Activated CD4-positive, alpha-beta T cell treated with anti-CD3 and anti-CD28 coated beads for 4 hours (primary cell): Measurements from ENCODE around the gene LTC4S.
A peak's percentile ranks its signal among the peaks of the same experiment; 100 is the strongest.
"Not testable (repeated sequence)": the region's sequence is repeated elsewhere in the genome, so short reads cannot be mapped to it uniquely, and the experiment has no call there.

ENCODE experiments used
- DNase-seq, 2 donors: peaks; one replicate each; pipeline ENCODE4 v3.0.0-alpha.2; 2020

The LTC4S gene, protein sequence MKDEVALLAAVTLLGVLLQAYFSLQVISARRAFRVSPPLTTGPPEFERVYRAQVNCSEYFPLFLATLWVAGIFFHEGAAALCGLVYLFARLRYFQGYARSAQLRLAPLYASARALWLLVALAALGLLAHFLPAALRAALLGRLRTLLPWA

DNA sequence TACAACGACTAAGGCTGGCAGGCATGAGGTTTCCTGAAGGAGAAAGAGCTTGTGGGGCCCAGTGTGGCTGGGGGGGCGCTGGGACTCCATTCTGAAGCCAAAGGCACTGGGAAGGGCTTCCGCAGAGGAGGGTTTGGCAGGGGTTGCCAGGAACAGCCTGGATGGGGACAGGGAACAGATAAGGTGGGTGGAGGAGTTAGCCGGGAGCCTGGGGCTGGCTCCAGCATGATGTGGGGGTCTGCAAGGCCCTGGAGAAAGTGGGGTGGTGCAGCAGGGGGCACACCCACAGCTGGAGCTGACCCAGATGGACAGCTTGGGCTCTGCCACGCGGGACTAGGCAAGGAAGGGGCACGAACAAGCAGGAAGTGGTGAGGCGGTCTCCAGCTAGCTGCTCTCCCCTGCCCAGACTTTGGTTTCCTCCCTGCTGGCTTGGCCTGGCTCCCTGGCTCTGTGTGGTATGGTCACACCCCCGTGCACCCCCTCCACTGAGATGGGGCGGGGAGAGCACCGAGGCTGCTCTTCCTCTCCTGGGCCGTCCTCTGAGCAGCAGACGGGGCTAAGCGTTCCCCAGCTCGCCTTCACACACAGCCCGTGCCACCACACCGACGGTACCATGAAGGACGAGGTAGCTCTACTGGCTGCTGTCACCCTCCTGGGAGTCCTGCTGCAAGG, at the start of gene LTC4S:
LTC4S (plus strand) TSS at position 519 of the 672 bp plus-strand sequence; CDS start at position 614, 95 bp downstream.
- DNase-seq: peak in 1 of 2 donors; percentile 36

DNA sequence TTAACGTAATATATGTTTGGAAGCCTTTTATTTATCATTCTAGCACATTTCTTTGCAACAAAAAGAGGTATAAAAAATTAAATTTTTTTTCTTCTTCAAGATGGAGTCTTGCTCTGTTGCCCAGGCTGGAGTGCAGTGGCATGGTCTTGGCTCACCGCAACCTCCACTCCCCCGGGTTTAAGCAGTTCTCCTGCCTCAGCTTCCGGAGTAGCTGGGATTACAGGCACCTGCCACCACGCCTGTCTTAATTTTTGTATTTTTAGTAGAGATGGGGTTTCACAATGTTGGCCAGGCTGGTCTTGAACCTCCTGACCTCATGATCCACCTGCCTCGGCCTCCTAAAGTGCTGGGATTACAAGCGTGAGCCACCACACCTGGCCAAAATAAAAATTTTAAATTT, 49.7 kb upstream of the LTC4S start:
- DNase-seq: not testable (repeated sequence)

DNA sequence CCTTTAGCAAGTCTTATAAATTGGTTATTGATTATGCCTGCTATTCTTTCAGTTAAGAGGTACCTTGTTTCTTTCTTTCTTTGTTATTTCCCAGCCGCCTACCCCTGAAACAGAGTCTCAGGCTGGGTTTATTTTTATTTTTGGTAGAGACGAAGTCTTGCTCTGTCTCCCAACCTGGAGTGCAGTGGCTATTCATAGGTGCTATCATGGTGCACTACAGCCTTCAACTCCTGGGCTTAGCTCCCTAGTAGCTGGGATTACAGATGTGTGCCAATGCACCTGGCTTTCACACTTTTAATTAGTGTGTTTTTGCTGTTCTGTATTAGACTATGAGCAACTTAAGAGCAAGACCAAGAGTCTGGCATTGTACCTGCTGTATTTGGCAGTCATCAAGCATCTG, 46.9 kb upstream of the LTC4S start:
- no peak for DNase-seq

DNA sequence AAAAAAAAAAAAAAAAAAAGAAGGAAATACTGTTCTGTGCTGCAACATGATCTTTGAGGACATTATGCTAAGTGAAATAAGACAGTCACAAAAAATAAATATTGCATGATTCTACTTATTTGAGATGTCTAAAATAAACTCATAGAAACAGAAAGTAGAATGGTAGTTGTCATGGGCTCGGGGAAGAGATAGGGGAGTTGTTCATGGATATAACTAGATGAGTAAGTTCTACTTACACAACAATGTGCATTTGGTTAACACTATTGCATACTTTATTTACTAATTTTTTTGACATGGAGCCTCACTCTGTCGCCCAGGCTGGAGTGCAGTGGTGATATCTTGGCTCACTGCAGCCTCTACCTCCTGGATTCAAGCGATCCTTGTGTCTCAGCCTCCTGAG, 46.0 kb upstream of the LTC4S start:
- no peak for DNase-seq

DNA sequence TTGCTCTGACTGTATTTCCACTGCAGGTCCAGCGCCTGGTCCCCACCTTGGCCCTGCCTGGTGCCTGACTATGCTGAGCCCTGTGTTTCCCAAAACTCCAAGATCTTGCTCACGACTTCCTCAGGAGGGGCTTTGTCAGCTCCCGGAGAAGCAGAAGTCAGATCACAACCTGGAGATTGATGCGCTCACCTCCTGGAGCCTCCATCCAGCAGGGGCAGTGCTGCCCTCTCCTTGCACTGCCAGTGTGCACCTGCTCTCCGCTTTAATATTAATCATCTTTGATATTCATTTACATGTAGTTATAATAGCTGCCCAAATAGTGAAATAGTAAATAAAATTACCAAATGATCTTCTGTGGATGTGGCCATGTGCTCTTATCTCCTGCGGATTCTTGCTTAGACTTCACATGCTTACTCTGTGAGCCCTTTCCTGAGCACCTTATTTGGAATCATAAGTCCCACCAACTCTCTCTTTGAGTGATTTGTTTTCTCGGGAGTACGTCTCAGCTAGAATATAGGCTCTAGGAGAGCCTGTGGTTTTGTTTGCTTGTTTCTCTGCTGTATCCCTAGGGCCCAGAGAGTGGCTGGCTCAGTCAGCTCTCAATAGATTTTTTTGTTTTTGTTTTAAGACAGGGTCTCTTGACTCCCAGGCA, 43.8 kb upstream of the LTC4S start:
- no peak for DNase-seq

DNA sequence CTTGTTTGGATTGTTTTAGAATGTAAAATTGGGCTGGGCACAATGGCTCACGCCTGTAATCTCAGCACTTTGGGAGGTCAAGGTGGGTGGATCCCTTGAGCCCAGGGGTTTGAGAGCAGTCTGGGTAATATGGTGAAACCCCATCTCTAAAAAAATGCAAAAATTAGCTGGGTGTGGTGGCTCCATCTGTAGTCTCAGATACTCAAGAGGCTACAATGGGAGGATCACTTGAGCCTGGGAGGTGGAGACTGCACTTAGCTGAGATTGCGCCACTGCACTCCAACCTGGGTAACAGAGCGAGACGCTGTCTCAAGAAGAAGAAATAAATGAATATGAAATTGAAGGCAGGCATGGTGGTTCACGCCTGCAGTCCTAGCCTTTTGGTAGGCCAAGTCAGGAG, 39.8 kb upstream of the LTC4S start:
- no peak for DNase-seq

DNA sequence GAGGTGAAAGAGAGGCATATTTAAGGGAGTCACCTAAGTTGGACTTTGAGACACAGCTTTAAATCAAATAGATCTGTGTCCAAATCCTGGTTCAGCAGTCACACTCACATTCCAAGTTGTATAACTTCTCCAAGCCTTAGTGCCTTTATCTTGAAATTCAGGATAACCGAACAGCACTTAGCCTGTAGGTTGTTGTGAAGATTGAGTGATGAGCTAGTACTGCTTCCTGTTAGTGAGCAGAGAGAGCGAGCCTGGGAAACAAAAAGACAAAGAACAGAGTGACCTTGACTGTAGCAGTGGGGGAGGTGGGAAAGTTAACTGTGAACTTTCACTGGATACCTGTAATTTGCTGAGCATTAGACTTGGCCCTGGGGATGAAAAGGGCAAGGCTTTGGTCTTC, 38.8 kb upstream of the LTC4S start:
- DNase-seq: no peak

DNA sequence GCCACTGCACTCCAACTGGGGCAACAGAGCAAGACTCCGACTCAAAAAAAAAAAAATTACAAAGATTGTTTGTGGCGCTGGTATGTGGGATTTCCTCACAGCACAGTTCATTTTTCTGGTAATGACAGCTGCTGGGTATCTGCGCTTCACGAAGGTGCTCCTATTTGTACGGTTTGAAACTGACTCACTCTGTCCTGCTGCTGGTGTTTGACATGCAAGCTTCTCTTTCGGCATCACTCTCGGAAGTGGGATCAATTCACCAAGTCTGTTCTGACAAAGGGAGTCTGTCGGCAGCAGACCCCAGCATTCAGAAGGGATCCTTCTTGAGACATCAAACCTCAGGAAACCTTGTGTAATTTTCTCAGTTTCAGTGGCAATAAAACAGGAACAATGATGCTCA, 34.8 kb upstream of the LTC4S start:
- DNase-seq: no peak

DNA sequence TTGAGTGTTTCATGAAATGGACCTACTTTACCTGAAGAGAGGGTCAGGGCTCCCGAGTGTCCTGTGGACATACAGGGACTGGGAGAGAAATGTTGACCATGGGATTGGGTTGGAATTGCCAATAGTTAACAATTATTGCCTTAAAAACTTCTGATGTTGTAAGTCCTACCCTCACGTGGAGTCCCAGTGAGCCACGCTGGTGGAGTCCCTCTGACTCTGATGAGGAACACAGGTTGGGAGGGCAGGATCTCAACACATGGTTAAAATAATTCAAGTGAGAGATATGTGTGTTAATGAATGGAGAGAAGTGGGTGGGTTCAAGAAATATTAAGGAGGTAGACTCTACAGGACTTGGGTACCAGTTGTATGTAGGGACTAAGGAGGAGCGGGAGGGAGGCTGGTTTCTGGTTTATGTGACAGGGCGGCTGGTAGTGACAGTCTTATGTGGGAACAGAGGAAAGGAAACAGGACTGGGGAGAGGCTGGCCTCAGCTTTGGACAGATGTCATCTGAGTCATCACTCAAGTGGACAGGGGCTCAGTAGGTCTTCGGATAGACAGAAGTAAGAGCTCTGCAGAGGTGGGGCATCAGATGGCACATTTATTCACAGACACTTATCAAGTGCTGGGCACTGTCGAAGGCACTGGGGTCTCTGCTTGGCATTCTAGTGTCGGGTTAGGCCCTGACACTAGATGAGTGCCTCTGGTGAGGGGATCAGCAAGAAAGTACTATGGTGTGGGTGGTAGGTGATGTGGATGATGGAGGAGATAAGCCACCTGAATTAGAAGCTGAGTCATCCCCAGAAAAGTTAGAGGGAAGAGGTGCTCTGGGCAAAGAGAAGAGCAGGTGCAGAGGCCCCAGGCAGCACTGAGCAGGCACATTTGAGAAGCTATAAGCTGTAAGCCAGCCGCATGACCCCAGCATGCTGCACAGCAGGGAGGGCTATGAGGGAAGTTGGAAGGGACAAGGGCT, 33.9 kb upstream of the LTC4S start:
- peak; percentile 33 for DNase-seq

DNA sequence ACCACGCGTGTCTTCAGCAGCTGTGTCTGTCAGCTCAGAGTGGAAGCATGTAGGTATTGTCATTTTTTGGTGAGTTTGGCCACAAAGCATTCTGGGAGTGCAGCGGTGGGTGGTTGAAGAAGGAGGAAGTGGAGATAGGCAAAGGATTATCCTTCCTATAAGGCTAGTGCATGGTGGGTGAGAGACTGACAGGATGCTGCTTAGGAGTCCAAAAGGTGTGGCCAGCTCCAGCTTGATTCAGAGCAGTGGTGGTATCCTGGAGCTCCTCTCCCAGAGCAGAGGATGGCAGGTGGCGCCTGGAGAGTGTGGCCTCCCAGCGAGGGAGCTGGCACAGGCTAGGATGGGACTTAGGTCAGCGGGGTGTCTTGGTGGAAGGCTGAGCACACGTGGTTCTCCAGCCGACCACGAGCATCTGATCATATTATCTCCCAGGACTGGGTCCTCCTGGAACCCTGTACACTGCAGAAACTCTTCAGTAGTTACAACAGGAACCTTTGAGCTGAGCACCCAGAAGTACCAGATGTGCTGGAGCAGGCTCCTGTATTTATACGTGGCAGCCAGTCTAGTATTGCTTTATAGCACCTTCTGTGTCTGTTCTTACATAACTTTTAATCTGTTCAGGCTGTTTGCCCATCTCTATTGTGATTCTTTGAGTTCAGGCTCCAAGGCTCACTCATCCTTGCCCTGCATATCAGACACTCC, 31.6 kb upstream of the LTC4S start:
- DNase-seq: no peak

DNA sequence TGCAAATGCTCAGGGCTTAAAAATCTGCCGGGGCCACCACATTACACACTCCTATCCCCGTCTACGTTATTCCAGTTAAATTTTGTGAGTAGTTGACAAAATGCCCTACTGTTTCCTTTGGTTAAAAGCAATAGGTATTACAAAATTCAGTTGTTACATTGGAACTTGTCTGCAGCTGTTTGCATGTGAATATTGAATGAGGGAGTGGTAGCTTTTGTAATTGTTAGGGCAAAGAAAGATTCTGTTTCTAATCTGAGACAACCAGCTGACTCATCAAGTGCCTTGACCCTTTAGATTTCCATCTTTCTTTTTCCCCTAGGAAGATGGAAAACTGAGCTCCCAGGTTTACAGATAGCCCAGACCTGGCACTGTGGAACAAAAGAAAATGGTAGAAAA, 31.0 kb upstream of the LTC4S start:
- DNase-seq: no peak

DNA sequence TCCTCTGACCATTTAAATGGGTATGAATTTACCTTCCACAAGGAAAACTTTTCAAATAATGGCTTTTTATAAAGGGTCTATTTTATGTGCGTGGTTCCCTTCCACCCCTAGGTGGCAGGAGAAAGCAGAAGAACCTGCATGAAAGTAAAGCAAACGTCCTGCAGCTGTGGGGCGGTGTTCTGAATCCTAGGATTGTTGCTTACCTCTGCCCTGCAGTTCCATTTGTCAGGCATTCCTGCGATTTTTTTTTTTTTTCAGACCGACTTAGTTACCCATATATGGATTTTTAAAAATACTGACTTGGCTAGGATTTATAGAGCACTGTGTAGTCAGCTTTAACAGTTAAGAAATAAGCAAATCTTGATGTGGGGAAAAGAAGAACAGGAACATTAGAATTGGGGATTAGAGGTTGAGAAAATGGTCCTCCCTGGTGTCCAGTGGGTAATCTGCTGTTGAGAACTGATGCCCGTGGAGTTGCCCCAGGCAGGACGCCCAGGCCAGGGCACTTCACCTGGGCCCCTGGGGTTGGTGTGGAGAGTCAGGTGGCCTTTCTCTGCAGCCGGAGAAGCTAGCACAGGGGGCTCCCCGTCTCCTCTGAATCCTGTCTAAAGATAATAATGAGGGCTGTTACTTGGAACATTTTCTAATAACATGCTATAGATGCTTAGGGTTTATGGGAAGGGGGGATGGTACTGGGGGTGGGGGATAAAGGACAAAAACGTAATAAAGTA, 30.4 kb upstream of the LTC4S start:
- peak; percentile 42 to 53 for DNase-seq

DNA sequence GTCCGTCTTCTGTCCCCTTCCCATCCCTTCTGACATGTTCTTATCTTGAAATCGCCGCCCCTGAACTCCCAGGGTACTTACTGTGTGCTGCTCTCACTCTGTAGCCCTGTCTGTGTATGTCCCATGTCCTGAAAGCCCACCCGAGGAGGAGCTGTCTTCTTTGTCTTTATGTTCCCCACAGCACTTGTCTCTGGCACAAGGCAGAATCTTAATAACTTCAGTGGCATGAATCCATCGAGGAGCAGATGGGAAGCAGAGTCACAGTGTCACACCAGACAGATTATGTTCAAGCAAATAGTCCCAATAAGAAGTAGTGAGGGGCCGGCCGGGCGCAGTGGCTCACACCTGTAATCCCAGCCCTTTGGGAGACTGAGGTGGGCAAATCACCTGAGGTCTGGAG, 29.7 kb upstream of the LTC4S start:
- no peak for DNase-seq

DNA sequence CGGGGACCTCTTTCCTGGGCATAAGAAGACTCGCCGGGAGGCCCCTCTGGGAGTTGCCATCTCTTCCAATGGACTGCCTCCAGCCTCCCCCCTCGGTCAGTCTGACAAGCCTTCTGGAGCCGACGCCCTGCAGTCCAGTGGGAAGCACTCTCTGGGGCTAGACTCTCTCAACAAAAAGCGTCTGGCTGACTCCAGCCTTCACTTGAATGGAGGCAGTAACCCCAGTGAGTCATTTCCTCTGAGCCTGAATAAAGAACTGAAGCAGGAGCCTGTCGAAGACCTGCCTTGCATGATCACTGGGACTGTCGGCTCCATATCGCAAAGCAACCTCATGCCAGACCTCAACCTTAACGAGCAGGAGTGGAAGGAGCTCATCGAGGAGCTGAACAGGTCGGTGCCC, 28.4 kb upstream of the LTC4S start:
- DNase-seq: no peak

DNA sequence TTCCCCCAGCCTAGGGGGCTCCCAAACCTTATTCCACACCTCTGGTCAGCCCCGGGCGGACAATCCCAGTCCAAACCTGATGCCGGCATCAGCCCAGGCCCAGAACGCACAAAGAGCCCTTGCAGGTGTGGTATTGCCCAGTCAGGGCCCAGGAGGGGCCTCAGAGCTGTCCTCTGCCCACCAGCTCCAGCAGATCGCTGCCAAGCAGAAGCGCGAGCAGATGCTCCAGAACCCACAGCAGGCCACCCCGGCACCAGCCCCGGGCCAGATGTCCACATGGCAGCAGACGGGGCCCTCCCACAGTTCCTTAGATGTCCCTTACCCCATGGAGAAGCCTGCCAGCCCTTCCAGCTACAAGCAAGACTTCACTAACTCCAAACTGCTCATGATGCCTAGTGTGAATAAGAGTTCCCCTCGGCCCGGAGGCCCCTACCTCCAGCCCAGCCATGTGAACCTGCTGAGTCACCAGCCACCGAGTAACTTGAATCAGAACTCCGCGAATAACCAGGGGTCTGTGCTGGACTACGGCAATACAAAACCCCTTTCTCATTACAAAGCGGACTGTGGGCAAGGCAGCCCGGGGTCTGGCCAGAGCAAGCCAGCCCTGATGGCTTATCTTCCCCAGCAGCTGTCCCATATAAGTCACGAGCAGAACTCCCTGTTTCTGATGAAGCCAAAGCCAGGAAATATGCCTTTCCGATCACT, 27.6 kb upstream of the LTC4S start:
- DNase-seq: no peak

DNA sequence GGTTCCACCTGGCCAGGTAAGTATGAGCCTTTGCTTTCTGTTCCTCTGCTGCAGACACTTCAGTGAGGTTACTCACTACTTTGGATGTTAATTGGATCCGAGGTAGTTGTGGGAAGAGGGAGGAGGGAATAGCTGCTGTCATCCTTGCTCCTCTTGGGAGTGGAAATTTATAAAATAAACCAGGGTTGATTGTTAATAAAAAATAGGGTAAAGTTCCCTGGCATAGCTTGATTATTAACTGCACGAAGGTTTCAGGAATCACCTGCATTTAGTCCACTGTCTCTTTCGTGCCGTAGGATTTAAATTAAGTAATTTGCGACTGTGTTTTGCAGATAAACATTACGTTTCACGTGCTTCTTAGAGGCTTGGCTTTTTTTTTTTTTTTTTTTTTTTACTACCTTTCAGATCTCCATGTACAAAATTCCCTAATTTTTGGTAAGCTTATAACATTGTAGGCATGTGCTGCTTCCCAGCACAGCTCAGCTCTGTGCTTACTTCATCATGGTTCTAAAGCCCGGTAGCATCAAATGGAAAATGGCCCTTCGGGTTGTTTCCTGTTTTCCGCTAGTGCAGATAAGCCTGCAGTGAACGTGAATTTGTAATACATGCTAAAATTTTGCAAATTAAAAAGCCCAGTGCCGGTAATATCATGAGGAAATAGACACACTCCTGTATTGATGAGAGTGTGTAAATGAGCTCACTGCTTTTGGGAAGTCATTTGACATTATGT, 26.9 kb upstream of the LTC4S start:
- DNase-seq: no peak

DNA sequence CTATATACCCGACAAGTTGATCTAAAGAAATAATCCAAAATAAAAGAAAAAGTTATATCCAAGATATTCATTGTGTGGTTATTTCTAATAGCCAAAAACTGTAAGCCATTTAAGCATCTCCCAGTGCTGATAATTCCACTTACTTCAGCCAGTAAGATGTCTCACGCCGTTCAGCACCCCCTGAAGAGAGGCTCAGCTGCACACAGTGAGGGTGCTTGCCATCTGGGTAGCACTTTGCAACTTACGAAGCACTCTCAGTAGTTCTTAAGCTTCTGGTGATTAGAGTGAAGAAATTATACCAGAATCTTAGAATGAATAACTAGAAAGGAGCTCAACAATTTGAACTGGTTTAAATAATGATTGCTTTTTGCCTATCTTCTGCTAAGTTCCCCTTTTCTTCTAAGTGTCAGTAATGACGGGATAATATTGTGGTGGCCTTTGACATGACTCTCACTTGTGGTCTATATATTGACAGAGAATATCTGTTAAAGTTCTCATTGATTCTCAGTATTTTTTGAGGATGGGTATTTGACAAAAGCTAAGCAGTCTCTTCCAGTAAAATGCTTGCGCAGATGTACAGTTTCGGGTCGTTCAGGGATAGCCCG, 26.2 kb upstream of the LTC4S start:
- DNase-seq: no peak

DNA sequence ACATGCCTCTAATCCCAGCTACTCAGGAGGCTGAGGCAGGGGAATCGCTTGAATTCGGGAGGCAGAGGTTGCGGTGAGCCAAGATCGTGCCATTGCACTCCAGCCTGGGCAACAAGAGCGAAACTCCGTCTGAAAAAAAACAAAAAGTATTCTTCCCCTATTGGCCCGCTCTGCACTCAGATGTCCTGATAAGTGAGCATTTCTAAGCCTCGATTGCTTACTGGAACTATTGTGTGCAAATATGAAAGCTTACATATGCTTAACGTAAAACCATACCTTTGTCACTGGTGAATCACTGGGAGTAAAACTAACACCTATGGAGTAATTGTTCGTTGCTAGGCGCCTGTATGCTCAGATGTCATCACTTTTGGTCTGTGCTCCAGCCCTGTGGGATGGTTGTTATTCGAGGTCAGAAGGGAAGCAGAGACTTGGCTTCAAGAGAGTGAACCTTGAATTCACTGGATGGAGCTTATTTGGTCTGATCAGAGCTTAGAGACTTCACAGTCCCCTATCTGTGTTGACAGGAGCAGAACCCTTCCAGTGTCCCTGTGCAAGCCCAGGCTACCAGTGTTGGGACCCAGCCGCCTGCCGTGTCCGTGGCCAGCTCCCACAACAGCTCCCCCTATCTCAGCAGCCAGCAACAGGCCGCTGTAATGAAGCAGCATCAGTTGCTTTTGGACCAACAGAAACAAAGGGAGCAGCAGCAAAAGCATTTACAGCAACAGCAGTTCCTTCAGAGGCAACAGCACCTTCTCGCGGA, 25.3 kb upstream of the LTC4S start:
- DNase-seq: no peak

DNA sequence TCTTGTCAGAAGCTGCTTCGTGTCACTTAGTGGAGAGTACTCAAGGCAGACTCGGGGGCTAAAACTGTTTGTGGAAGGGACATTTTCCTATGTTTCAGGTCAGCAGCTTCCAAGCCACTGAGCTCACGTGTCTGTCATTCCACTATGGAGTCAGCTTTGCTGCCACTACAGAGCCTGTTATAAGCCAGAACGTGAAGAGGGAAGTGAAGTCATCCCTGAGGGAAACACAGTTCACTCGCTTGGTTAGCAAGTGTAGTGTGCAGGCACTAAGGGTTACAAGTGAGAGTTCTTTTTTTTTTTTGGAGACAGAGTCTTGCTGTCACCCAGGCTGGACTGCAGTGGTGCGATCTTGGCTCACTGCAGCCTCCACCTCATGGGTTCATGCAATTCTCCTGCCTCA, 24.5 kb upstream of the LTC4S start:
- DNase-seq: no peak
